GM19438 (cell line): ENCODE measurements around the gene STEAP3.

Experiments used
- ATAC-seq: cut with Tn5 transposase; IDR thresholded peaks from one replicate; pipeline ENCODE4 v1.9.1; 2021; ENCODE audit warnings: low read depth; ENCODE audit not compliant: unreplicated experiment

The STEAP3 gene

DNA sequence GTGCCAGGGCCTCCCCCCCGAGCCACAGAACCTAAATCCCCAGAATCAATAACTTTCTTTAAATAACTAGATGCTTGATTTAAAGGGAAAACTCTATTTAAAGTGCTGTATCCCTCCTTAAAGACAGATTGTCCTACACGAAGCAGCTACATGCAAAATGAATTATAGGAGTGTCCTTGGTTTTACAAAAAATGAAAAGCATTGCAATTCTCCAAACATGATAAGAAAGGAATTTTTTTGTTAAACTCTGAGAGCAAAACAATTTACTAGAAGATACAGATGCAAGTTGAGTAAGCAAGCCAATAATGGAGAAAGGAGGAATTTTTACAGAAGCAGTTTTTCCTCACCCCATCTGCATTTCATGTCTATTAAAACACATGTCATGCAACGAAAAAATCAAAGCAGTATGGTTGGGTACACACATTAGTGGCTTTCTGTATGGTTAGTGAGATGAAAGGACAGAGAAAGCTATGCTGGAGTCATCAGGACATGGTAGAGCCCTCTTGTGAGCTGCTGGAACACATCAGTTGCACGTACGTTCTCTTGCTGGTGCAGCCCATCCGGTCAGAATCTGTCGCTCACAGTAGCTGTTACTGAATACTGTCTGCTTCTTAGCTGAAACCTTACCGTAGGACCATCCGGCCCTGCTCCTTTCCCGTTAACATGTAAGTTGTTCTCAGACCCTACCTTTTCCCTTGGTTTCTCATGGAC is 25.9 kb upstream of the STEAP3 start:
- no peak for ATAC-seq

DNA sequence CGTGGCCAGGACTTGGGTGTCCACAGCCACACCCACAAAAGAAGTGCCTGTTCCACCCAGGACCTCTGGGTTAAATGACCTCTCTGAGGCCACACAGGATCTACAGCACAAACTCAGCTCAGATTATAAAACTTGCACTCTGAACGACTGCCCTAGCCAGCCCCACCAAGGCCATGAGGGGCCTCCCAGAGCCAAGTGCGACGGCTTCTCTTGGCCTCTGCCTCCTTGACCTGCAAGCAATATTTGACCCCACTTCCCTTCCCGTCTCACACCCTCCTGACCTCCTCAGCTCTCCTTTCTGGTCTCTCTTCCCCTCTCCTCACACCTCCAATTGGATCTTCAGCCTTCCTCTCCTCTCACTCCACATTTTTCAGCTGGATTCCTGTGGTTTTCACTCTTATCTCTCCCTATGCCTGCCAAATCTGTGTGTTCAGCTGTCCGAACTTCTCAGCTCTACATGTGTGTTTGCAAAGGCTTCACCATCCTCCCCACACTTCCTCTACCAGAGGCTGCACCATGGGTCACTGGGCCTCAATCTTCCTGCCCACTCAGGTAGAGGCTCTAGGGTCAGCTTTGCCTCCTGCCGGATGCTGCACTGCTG is 25.3 kb upstream of the STEAP3 start:
- ATAC-seq, result no peak

GRCh38 chr2:119201815-119202214 is 21.8 kb upstream of the STEAP3 start:
- ATAC-seq, result no peak

- no peak for ATAC-seq
Observed at GRCh38 chr2:119202610-119203310, 20.9 kb upstream of the STEAP3 start.

GRCh38 chr2:119204525-119204924 is 19.1 kb upstream of the STEAP3 start:
- ATAC-seq, result no peak

GRCh38 chr2:119205001-119205706 is 18.5 kb upstream of the STEAP3 start:
- no peak for ATAC-seq

- ATAC-seq, result no peak
Observed at GRCh38 chr2:119206201-119206600, 17.4 kb upstream of the STEAP3 start.

DNA sequence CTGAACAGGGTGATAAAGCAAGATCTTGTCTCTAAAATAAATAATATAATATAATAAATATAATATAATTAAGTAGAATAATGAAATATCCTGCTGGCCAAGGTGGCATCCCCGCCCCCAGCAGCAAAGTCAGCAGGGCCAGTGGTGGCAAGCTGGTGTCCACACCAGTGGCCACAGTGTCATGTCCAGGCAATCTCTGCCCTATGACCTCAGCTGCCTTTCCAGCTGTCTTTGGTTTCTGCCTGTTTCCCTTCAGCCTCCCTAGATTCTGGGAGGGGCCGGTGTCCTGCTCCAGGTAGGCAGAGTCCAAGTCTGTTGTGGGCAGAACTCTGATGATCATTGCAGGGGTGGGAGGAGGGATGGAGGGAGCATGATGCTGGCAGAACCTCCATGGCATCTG is 16.2 kb upstream of the STEAP3 start:
- no peak for ATAC-seq

GRCh38 chr2:119208791-119209203 is 14.8 kb upstream of the STEAP3 start:
- ATAC-seq, result no peak

DNA sequence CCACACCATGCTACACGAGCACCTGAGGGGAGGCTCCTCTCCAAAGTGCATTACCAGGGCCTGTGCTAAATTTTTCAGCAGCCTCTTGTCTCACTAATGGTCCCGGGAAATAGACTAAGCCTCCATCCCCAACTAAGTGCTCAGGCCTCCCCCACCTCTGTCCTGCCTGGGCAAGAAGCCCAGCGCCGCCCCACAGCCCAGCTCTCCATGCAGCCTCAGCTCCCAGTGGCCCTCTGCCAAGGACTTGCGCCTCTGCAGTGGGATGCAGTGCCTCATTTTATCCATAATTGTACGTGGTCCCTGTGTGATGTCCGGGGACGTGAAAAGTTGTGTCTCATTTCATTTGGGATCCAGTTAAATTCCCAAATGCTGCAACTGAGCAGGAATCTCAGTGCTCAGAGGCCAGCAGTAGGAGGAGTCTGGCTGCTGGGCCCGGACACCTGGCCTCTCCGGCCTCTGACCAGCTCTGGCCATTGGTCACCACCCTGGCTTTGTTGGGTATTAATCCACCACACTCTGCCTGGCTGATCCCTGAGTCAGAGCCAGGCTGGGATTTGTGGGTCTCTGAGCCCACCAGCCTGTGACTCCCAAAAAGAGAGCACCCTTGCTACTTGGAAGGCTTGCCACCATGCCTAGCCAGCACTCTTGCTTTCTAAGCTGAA is 11.4 kb upstream of the STEAP3 start:
- no peak for ATAC-seq

- ATAC-seq, result no peak
Observed at GRCh38 chr2:119214453-119215037, 9.1 kb upstream of the STEAP3 start.

- no peak for ATAC-seq
Observed at GRCh38 chr2:119216994-119217393, 6.6 kb upstream of the STEAP3 start.

DNA sequence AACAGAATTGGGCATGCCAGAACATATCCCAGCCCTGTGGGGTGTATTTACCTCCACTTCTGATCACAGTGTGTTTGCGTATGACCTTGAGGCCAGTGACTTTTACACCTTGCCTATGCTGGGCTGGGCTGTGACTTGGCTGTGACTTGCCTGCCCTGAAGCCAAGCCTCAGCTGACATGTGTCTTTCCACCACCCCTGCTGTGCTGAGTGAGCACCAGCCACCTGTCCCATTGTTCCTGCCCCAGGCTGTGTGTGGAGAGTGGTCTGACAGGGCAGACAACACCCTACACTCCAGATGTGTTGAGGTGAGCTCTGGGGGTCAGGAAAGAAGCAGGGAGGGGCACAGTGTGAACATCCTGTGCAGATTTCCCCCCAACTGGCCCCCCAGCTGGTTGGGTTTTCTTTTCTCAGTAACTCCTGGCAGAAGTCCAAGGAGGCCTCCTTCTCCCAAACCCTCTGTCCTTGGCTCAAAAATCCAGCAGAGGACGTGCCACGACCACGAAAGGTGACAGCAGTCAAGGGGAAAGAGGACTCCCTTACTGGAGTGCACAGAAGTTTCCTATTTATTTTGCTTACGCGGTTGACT is 5.1 kb upstream of the STEAP3 start:
- ATAC-seq, result no peak

DNA sequence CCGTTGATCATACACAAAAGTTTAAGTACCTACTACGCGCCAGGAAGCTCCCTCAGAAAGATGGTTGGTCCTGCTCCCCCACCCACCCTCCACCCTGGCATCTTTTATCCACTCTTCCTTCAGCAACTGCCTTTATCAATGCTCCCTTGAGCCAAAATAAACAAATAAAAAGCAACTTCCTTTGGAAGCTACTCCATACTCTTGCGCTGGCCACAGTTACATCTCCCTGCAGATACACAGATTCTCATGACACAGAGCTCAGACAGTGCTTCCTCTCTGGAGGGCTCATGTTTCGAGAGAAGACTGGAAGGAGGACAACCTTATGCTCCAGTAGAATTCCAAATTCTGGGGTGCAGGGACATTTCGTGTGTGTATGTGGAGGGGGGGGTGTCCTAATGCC is 3.8 kb upstream of the STEAP3 start:
- ATAC-seq, result no peak

DNA sequence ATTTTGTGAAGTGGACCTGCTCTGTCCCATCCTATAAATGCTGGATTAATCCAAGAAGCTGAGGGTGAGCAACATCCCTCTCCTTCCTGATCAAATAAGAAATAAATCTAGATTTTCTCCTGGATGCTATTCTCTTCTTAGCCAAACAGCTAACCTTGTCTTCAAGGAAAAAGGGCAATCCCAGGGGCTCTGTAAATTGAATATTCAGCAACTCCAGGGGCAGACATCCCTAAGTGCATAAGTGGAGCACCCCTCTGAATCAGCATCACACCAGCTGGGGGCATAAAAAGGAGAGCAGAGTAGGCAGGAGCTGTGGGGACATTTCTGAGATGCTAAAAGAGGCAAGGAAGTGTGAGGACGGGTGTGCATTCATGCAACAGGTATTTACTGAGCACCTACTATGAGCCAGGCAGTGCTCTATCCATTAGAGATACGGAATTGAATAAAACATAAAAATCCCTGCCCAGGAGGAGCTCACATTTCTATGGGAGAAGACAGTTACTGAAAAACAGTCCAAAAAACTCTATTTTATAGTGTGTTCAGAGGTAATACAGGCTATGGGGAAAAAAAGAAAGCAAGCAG is 2.8 kb upstream of the STEAP3 start:
- ATAC-seq, result no peak

DNA sequence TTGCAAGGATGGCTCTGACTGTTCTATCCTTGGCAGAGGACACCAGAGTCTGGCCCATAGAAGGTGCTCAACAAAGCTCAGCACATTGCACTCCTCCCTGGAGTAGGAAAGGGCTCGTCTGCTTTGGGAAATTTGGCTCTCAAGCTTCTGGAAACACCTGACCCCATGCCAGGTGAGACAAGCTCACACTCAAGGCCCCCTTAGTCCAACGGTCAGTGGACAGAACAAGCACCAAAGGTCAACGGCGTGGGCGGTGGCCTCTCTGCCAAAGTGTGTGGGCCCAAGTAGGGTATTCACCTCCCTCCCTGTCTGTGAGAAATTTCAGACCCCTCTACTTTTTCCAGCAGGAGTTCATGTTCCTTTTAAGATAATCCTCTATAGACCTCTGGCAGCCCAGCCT is 2.0 kb upstream of the STEAP3 start:
- ATAC-seq, result no peak

GRCh38 chr2:119222213-119222612 is 1.4 kb upstream of the STEAP3 start:
- ATAC-seq, result no peak

DNA sequence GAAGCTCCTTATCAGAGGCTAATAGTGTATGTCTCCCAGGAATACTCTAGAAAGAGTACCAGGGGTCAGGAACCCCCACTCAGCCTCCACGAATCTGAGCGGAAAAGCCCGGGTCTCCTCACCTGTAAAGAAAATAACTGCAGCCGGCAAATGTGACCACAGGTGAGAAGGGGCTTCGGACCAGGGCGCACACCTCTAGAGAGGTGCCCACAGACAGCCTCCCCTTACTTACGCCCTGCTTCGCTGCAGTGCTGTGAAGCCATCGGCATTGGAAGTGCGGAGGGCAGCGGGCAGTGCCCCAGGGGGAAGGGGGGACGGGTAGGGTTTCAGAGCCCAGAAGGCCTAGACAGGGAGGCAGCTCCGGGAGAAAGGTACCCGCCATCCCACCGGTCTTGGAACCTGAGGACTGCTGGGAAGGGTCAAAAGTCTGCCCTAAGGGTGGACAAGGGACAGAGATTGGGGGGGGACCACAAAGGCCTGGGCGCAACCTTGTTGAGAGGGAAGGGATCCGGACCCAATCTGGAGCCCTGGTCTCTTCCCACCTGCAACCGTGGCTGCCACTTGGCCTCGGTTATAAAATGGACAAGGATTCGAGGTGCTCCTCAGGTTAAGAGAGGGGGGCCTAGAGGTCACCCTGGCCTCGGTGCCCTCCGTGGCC is 642 bp upstream of the STEAP3 start:
- no peak for ATAC-seq

GRCh38 chr2:119224391-119225104 is 914 bp downstream of the STEAP3 start:
- ATAC-seq, result no peak
